Cardiac septum (tissue), 1 donor: ENCODE measurements around the gene MIB2. TPM values are rescaled to one million over a fixed set of nuclear protein-coding genes. Genes with fewer than 3 reads are reported as not detected.
"Not testable (repeated sequence)": the region's sequence is repeated elsewhere in the genome, so short reads cannot be mapped to it uniquely, and the experiment has no call there.

Experiments used
- DNase-seq: peaks from one replicate; pipeline ENCODE4 v3.0.0-alpha.2; 2020; ENCODE audit warnings: low spot score
- intact Hi-C: fragments of 100-400 bp; cut with DNase I; formaldehyde crosslinking; loops from one replicate; pipeline ENCODE4 v1.14.0; 2022
- long read RNA-seq: library from polyadenylated mRNA; unstranded; transcript quantifications from one replicate; pipeline ENCODE4 v2.0.0, GENCODE V29; 2021
- total RNA-seq: library from RNA; stranded (reverse); fragmentation: NEBNext Ultra II Directional; extraction: Animal tissue kit (Norgen Biotek cat#: 25700); gene quantifications from one replicate; pipeline ENCODE4 v1.2.1, GENCODE V29; 2021
- donor health status: DM: no; HTN: no; CAD: no.

Gene MIB2
- 82.4 TPM for total RNA-seq
- long read RNA-seq, partial matches to known transcripts = 197 of 302 reads
- long read RNA-seq, other reads (novel, unspliced or antisense) = 94 of 302 reads

GRCh38 chr1:1615256-1616044 lies at the start of gene MIB2:
Gene MIB2 (plus strand): TSS chr1:1615500. CDS start chr1:1623453, 7,953 bp downstream.
- intact Hi-C loops = loop anchor here (2.0 kb wide), 1 partner anchor 41 kb away; the partner anchor contains the start of gene SSU72
- DNase-seq = peak; percentile 98

DNA sequence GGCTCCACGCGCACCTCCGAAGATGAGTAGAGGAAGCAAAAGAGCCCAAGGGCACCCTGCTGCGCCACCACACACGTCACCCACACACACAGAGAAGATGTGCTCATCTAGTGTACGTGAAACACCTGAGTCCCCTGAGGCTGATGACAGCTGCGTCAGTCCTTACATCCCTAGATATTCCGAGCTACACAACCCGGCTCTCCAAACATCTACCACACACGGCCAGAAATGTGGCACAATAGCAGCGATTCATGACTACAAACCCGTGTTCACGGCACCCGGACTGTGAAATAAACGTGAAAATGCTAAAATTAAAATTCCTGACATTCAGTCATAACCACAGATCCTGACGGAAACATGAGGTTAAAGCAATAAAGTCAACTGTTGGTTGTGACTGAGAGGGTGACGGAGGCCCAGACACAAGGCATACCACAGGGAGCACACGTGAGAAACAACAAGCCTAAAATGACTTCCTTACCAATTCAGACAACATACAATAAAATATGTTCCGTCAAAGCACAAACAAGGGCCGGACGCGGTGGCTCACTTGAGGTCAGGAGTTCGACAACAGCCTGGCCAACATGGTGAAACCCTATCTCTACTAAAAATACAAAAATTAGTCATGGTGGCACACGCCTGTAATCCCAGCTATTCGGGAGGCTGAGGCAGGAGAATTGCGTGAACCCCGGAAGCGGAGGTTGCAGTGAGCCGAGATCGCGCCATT lies 48.0 kb upstream of the MIB2 start:
- intact Hi-C loops = no loop called here
- no peak for DNase-seq

DNA sequence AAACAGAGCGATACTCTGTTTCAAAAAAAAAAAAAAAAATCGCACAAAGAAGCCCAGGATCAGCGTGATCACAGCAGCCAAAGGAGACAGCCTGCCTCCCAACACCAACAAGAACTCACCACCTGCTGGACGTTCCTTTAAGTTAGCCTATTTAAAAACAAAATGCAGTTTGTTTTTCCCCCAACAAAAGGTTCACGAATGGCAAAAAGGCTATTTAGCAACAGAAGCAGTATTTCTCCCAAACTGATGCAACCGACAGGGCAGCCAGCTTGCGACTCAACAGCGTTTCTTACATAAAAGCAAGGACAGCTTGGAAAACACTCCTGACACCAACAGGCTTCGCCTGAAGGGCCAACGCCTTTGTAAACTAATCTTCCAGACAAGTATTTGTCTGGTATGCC lies 47.4 kb upstream of the MIB2 start:
- intact Hi-C loops = no loop called here
- no peak for DNase-seq

- intact Hi-C loops = no loop called here
- no peak for DNase-seq
Observed at GRCh38 chr1:1569341-1569740, 46.0 kb upstream of the MIB2 start.

GRCh38 chr1:1573843-1574720 lies 41.2 kb upstream of the MIB2 start:
- intact Hi-C loops = loop anchor here (2.0 to 10.0 kb wide), 3 partner anchors 41 to 81 kb away; partner anchors contain the start of genes CDK11B and MIB2
- peak; percentile 80 for DNase-seq

DNA sequence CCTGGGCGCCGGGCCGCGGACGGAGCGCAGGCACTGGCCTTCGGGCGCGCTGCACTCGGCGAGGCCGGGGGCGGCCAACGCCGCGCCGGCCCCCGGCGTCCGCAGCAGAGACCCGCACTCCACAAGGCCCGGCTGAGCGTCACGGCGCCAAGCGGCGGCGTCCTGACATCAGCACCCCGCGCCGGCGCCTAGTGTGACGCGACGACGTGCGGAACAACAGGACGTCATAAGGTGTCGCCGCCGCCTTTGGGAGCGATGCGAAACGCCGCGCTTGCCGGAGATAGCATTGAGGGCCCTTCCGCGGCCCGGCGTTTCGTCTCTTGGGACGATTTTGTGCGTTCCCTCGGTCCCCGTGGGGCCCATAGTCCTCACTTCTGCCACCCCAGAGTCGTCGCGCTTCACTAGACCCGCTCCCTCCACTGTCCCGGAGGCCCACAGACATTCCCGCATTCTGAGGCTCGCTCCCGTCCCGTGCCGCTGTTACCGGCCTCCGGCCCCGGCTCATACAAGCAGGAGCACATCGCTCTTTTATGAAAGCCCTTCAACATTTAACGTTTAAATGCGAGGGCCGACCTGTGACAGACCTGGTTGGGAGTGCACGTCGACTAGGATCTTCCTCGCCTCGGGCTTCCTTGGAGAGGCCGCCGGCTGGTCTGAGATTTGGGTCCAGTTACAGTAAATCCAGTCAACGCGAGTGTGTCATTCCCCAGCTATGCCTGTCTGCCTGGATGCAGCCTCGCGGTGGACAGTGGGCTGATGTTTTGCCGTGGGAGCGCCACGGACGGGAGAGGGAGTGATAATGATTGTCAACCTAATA lies 40.4 kb upstream of the MIB2 start, which contains the start of gene SSU72:
TSS of gene SSU72 (minus strand) at position 143 of the 817 bp plus-strand sequence. CDS start 306 bp downstream, outside the sequence.
- peak; percentile 95 for DNase-seq
- intact Hi-C loops = loop anchor here (2.0 to 10.0 kb wide), 3 partner anchors 40 to 80 kb away; partner anchors contain the start of genes CDK11B and MIB2

DNA sequence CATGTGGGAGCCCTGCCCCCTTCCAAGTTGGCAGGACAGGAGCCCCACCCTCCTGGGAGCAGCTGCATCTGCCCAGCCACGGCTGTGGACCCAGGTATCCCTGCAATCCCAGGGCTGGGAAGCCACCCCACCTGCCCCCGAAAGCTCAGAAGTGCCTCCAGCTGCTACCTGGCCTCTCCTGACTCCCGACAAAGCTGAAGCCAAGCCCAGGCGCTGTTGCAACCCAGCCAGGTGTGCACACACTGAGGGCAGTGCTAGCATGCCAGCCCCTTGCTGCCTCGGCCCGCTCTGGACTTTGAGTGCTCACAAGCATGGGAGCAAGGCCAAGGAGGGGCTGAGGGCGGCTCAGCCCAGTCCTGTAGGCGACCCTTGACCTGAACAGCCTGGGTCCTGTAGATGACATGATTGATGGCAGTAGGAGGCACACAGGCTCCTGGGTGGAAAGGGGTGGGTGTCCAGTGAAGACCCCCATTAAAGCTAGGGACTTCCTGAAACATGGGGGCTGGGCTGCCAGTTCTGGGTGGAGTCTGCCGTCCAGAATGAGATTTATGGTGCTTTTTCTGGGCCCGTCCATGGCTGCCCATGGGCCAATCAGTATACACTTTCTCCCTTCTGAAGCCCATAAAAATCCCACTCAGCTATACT lies 37.8 kb upstream of the MIB2 start:
- DNase-seq = no peak
- intact Hi-C loops = loop anchor here (10.0 kb wide), 1 partner anchor 77 kb away; the partner anchor contains the start of gene CDK11B

GRCh38 chr1:1578371-1578940 lies 36.8 kb upstream of the MIB2 start:
- no peak for DNase-seq
- intact Hi-C loops = loop anchor here (10.0 kb wide), 1 partner anchor 76 kb away; the partner anchor contains the start of gene CDK11B

DNA sequence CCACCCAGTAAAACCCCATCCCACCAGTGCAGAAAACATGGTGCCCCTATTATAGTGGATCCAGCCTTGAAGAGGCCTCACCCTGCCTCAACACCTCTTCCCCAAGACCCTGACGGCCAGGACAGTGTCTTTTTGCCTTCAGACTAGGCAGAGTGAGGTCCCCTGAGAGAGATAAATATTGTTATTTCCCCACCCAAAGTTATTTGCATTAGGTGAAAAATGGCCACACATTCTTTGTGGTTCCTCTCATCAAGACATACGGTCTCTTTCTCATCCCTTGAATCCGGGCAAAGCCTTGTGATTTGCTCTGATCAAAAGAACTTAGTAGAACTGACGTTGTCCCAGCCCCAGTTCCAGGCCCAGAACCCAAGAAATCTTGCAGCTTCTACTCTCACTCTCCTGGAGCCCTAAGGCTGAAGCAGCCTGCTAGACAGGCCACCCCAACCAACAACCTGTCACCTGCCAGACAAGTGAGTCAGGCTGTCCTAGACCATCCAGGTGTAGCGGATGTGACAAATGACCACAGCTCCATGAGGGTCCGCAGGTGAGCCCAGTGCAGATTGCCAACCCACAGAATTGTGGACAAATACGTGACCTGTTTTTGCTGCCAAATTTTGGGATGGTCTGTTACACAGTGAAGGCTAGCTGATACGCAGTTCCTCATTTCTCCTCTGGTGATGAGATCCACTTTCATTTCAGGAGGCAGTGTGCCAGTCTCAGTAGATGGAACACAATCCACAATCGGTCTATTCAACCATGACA lies 32.5 kb upstream of the MIB2 start:
- intact Hi-C loops = no loop called here
- no peak for DNase-seq

DNA sequence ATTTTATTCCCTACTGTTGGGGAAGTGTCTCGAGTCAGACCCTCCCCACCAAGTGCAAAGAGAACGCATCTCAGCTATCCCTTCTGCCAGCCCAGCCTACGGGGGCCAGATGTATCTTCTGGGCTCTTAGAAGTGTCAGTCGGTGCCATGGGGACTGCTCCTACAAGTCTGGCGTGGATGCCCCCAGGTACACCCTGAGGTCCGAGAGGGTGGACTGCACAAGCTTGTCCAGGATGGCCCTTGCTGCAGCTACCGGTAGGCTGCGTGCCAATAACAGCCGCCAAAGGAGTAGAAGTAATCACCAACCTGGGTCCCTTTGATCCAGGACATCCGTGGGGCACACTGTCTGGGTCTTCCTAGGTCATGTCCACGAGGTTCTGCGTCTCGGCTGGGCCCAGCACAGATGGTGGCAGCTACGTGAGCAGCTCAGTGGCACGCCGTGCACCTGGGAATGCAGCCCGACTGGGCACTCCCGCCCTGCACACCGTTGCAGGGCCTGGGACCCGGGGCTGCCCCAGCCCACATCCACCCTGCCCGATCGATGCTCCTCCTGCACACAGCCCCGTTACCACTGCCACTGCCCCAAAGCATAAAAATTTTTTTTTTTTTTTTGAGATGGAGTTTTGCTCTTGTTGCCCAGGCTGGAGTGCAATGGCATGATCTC lies 31.8 kb upstream of the MIB2 start:
- no peak for DNase-seq
- intact Hi-C loops = no loop called here

DNA sequence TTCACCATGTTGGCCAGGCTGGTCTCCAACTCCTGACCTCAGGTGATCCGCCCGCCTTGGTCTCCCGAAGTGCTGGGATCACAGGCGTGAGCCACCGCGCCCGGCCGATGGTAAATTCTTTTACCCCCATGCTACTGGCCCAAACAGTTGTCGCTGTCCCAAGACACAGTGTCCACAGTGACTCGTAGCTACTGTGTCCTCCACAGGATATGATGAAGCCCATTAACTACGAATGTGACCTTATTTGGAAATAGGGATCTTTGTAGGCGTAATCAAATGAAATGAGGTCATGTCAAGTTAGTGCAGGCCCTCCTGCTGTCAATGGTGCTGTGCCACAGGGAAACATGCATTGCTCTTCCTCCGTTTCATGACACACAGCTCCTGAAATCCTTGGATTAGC lies 23.8 kb upstream of the MIB2 start:
- intact Hi-C loops = no loop called here
- DNase-seq = no peak

DNA sequence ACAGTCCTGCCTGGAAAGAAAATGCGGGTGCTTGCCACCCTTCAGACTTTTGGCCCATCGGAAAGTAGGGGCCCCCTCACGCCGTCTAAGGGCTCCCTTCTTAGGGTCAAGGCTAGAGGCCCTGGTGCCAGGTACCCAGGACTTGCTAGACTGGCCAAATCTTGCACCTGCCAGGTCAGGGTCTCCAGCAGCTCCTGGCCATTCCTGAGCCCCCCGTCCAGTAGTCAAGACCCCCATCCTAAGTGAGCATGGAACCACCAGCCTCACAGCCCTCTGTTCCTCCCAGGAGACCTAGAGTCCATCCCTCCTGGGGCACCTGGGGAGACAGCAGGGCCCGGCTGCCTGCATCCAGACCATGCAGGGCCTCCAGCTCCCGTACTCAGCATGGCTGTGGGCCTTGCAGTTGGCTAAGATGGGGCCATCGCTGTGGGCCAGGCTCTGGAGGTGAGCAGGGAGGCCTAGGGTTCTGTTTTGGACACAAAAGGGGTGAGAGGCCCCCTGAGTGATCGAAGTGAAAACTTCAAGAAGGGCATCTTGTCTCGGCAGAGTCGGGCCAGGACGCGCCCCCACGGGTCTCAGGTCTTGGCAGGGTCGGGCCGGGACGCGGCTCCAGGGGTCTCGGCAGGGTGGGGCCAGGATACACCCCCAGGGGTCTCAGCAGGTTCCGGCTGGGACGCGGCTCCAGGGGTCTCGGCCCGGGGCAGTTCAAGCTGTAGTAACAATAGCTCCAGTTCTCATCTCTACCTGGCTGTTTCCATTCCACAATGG lies 21.3 kb upstream of the MIB2 start:
- no peak for DNase-seq
- intact Hi-C loops = no loop called here

- no peak for DNase-seq
- intact Hi-C loops = no loop called here
Observed at GRCh38 chr1:1594602-1595260, 20.6 kb upstream of the MIB2 start.

DNA sequence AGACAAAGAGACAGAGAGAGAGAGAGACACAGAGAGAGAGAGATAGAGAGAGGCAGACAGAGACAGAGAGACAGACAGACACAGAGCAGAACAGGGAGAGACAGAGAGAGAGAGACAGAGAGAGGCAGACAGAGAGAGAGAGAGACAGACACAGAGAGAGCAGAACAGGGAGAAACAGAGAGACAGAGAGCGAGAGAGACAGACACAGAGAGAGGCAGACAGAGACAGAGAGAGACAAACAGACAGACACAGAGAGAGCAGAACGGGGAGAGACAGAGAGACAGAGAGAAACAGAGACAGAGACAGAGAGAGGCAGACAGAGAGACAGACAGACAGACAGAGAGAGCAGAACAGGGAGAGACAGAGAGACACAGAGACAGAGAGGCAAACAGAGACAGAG lies 20.0 kb upstream of the MIB2 start:
- DNase-seq, intact Hi-C loops: not testable (repeated sequence)
